HUES48 (cell line): Measurements from ENCODE around the gene SIRT2.
"Not testable (repeated sequence)": the region's sequence is repeated elsewhere in the genome, so short reads cannot be mapped to it uniquely, and the experiment has no call there.

ENCODE experiments used
- H3K27ac ChIP-seq: one replicate; pipeline ENCODE4 v1.7.0; 2013; ENCODE audit warnings: low read depth, low read length, inconsistent platforms
- H3K27me3 ChIP-seq: 2 replicates; pipeline ENCODE4 v1.6.1; 2013; ENCODE audit warnings: mild to moderate bottlenecking, low read length; ENCODE audit not compliant: control insufficient read depth, insufficient read depth
- H3K36me3 ChIP-seq: 2 replicates; pipeline ENCODE4 v1.6.1; 2013; ENCODE audit warnings: low read length; ENCODE audit not compliant: control insufficient read depth, insufficient read depth
- H3K4me1 ChIP-seq: 2 replicates; pipeline ENCODE4 v1.6.1; 2013; ENCODE audit warnings: mild to moderate bottlenecking, low read length; ENCODE audit not compliant: control insufficient read depth, insufficient read depth
- H3K4me3 ChIP-seq: 2 replicates; pipeline ENCODE4 v1.5.1; 2013; ENCODE audit warnings: mild to moderate bottlenecking, low read depth, low read length
- H3K9ac ChIP-seq: 2 replicates; pipeline ENCODE4 v1.6.1; 2013; ENCODE audit warnings: mild to moderate bottlenecking, low read depth, low read length, moderate library complexity
- H3K9me3 ChIP-seq: 2 replicates; pipeline ENCODE4 v1.6.1; 2013; ENCODE audit warnings: low read length; ENCODE audit not compliant: control insufficient read depth, insufficient read depth

The SIRT2 gene

GRCh38 chr19:38899447-38900201, at the start of gene SIRT2, which contains the start of gene NFKBIB:
Gene SIRT2, minus strand, starts transcription at chr19:38899618. Its CDS starts 97 bp downstream, at chr19:38899521.
Gene NFKBIB, plus strand, starts transcription at chr19:38899969. Its CDS starts 64 bp downstream, at chr19:38900033.
- H3K4me1 ChIP-seq: peaks cover 6% of the 10 kb centered on the region; the same call in 1 of the 2 replicates

GRCh38 chr19:38946229-38947010, 47.0 kb upstream of the SIRT2 start:
- H3K36me3 ChIP-seq: peaks cover 12% of the 10 kb centered on the region; the same call in 1 of the 2 replicates

More at GRCh38 chr19:38899447-38900201, at the start of gene SIRT2, which contains the start of gene NFKBIB:
- Histone ChIP-seq H3K36me3 (peaks cover 3% of the 10 kb centered on the region; the same call in 1 of the 2 replicates), H3K9ac (peak within 1 kb of the TSS; percentile 68), H3K9me3 (no peaks in the 10 kb centered on the region), H3K4me3 (peak within 1 kb of the TSS; percentile 93), H3K27me3 (peaks cover 7% of the 10 kb centered on the region; the same call in 1 of the 2 replicates), H3K27ac (peak within 1 kb of the TSS; percentile 87)

GRCh38 chr19:38945562-38946228, 46.3 kb upstream of the SIRT2 start:
- no peaks in the 10 kb centered on the region for H3K9me3 ChIP-seq
- H3K36me3 ChIP-seq: peaks cover 12% of the 10 kb centered on the region; the same call in 1 of the 2 replicates
- no peak overlapping the region for H3K27ac ChIP-seq
- H3K9ac ChIP-seq: no peak overlapping the region
- H3K4me3 ChIP-seq: no peak overlapping the region
- no peaks in the 10 kb centered on the region for H3K27me3 ChIP-seq
- H3K4me1 ChIP-seq: 0 out of 2 replicates have a peak, but pooled peaks cover 2% of the 10 kb centered on the region

More at GRCh38 chr19:38946229-38947010, 47.0 kb upstream of the SIRT2 start:
- Histone ChIP-seq H3K4me1 (0 out of 2 replicates have a peak, but pooled peaks cover 2% of the 10 kb centered on the region), H3K9ac (no peak overlapping the region), H3K9me3 (no peaks in the 10 kb centered on the region), H3K27ac (no peak overlapping the region), H3K27me3 (no peaks in the 10 kb centered on the region), H3K4me3 (no peak overlapping the region)

GRCh38 chr19:38944981-38945506, 45.6 kb upstream of the SIRT2 start:
- Histone ChIP-seq H3K9me3 (no peaks in the 10 kb centered on the region), H3K27ac (no peak overlapping the region), H3K4me1 (no peaks in the 10 kb centered on the region), H3K4me3 (no peak overlapping the region), H3K36me3 (peaks cover 12% of the 10 kb centered on the region; the same call in 1 of the 2 replicates), H3K27me3 (no peaks in the 10 kb centered on the region), H3K9ac (no peak overlapping the region)

- no peak overlapping the region for H3K9ac ChIP-seq
- no peak overlapping the region for H3K4me3 ChIP-seq
- no peak overlapping the region for H3K27ac ChIP-seq
- H3K36me3 ChIP-seq: peaks cover 12% of the 10 kb centered on the region; the same call in 1 of the 2 replicates
- no peaks in the 10 kb centered on the region for H3K27me3 ChIP-seq
- H3K9me3 ChIP-seq: no peaks in the 10 kb centered on the region
- no peaks in the 10 kb centered on the region for H3K4me1 ChIP-seq
Measured at GRCh38 chr19:38942471-38943181, 43.2 kb upstream of the SIRT2 start.

GRCh38 chr19:38941979-38942378, 42.6 kb upstream of the SIRT2 start:
- Histone ChIP-seq H3K9me3 (no peaks in the 10 kb centered on the region), H3K27me3 (no peaks in the 10 kb centered on the region), H3K4me1 (no peaks in the 10 kb centered on the region), H3K36me3 (peaks cover 12% of the 10 kb centered on the region; the same call in 1 of the 2 replicates), H3K9ac (no peak overlapping the region), H3K27ac (no peak overlapping the region), H3K4me3 (no peak overlapping the region)

- H3K27me3 ChIP-seq, H3K27ac ChIP-seq, H3K4me1 ChIP-seq, H3K4me3 ChIP-seq, H3K9me3 ChIP-seq, H3K9ac ChIP-seq: not testable (repeated sequence)
- peaks cover 12% of the 10 kb centered on the region; the same call in 1 of the 2 replicates for H3K36me3 ChIP-seq
Measured at GRCh38 chr19:38941466-38941865, 42.0 kb upstream of the SIRT2 start.

- Histone ChIP-seq H3K27ac (no peak overlapping the region), H3K9me3 (peaks cover 7% of the 10 kb centered on the region; the same call in 1 of the 2 replicates), H3K4me3 (no peak overlapping the region), H3K27me3 (no peaks in the 10 kb centered on the region), H3K4me1 (no peaks in the 10 kb centered on the region), H3K9ac (no peak overlapping the region), H3K36me3 (peaks cover 6% of the 10 kb centered on the region; the same call in 1 of the 2 replicates)
Measured at GRCh38 chr19:38939957-38940356, 40.5 kb upstream of the SIRT2 start.

- H3K27ac ChIP-seq: no peak overlapping the region
- H3K4me1 ChIP-seq: 0 out of 2 replicates have a peak, but pooled peaks cover 3% of the 10 kb centered on the region
- H3K9ac ChIP-seq: no peak overlapping the region
- no peak overlapping the region for H3K4me3 ChIP-seq
- peaks cover 17% of the 10 kb centered on the region for H3K9me3 ChIP-seq
- H3K27me3 ChIP-seq: no peaks in the 10 kb centered on the region
- H3K36me3 ChIP-seq: peaks cover 22% of the 10 kb centered on the region
Measured at GRCh38 chr19:38933544-38933943, 34.1 kb upstream of the SIRT2 start.
